Loucy (cell line): ENCODE measurements around the gene TNK1.

Source experiments
- H2AFZ ChIP-seq: fragments of 200-600 bp; sonication (generic); 2 replicates; pipeline ENCODE4 v1.6.0; 2016; ENCODE audit warnings: antibody characterized with exemption, mild to moderate bottlenecking, low read length, moderate library complexity
- H3F3A ChIP-seq: fragments of 200-600 bp; 2 replicates; pipeline ENCODE4 v1.6.0; 2016; ENCODE audit warnings: antibody characterized with exemption, low read depth, mild to moderate bottlenecking
- H3K27me3 ChIP-seq: fragments of 200-600 bp; sonication (generic); 2 replicates; pipeline ENCODE4 v1.6.1; 2014; ENCODE audit warnings: low read length, mild to moderate bottlenecking; ENCODE audit not compliant: insufficient read depth, poor library complexity, severe bottlenecking
- H3K36me3 ChIP-seq: fragments of 200-600 bp; sonication (generic); 2 replicates; pipeline ENCODE4 v1.6.1; 2016; ENCODE audit warnings: low read length; ENCODE audit not compliant: insufficient read depth
- H3K4me1 ChIP-seq: fragments of 200-600 bp; sonication (generic); 2 replicates; pipeline ENCODE4 v1.5.1; 2014; ENCODE audit warnings: low read length, mild to moderate bottlenecking; ENCODE audit not compliant: insufficient read depth, poor library complexity, severe bottlenecking
- H3K4me2 ChIP-seq: fragments of 200-600 bp; sonication (generic); 2 replicates; pipeline ENCODE4 v1.6.0; 2014; ENCODE audit warnings: antibody characterized with exemption, low read length, low read depth, mild to moderate bottlenecking; ENCODE audit not compliant: poor library complexity, severe bottlenecking
- H3K4me3 ChIP-seq: fragments of 200-600 bp; sonication (generic); 2 replicates; pipeline ENCODE4 v1.5.1; 2014; ENCODE audit warnings: low read length, mild to moderate bottlenecking, mixed read lengths; ENCODE audit not compliant: poor library complexity, severe bottlenecking
- H3K79me2 ChIP-seq: fragments of 200-600 bp; sonication (generic); 2 replicates; pipeline ENCODE4 v1.6.1; 2014; ENCODE audit warnings: low read length; ENCODE audit not compliant: insufficient read depth
- H3K9ac ChIP-seq: fragments of 200-600 bp; sonication (generic); 2 replicates; pipeline ENCODE4 v1.6.0; 2014; ENCODE audit warnings: mild to moderate bottlenecking, low read depth, low read length, moderate library complexity; ENCODE audit not compliant: poor library complexity, severe bottlenecking
- H3K9me2 ChIP-seq: fragments of 200-600 bp; sonication (generic); replicated peaks from 2 replicates; pipeline ENCODE4 v1.6.1; 2016; ENCODE audit warnings: low read depth, low read length, mixed read lengths
- H3K9me3 ChIP-seq: fragments of 200-600 bp; sonication (generic); 2 replicates; pipeline ENCODE4 v1.6.1; 2014; ENCODE audit warnings: mild to moderate bottlenecking, antibody characterized with exemption, low read length, low read depth; ENCODE audit not compliant: insufficient read depth
- H4K20me1 ChIP-seq: fragments of 200-600 bp; sonication (generic); 2 replicates; pipeline ENCODE4 v1.6.0; 2014; ENCODE audit warnings: antibody characterized with exemption, low read length, mild to moderate bottlenecking; ENCODE audit not compliant: insufficient read depth, poor library complexity, severe bottlenecking
- EZH2phosphoT487 ChIP-seq: fragments of 200-600 bp; IDR thresholded peaks from 2 replicates; pipeline ENCODE4 v1.6.1; 2018; ENCODE audit warnings: antibody characterized with exemption, mild to moderate bottlenecking, moderate library complexity, borderline replicate concordance
- TF ChIP-seq, protein P1 (sequence below): fragments of 200-600 bp; sonication (generic); conservative IDR thresholded peaks from 2 replicates; pipeline ENCODE4 v1.5.1; 2014; ENCODE audit warnings: mild to moderate bottlenecking, antibody characterized with exemption, low read length

TNK1 gene

DNA sequence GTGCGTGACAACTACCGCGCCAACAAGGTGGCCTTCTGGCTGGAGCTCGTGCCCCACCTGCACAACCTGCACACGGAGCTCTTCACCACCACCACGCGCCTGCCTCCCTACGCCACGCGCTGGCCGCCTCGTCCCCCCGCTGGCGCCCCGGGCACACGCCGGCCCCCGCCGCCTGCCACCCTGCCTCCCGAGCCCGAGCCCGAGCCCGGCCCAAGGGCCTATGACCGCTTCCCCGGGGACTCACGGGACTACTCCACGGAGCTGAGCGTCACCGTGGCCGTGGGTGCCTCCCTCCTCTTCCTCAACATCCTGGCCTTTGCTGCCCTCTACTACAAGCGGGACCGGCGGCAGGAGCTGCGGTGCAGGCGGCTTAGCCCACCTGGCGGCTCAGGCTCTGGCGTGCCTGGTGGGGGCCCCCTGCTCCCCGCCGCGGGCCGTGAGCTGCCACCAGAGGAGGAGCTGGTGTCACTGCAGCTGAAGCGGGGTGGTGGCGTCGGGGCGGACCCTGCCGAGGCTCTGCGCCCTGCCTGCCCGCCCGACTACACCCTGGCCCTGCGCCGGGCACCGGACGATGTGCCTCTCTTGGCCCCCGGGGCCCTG lies 36.3 kb downstream of the TNK1 start:
- H3K9me3 ChIP-seq: no peaks in the 10 kb centered on the region
- no peak overlapping the region for H3K9ac ChIP-seq

DNA sequence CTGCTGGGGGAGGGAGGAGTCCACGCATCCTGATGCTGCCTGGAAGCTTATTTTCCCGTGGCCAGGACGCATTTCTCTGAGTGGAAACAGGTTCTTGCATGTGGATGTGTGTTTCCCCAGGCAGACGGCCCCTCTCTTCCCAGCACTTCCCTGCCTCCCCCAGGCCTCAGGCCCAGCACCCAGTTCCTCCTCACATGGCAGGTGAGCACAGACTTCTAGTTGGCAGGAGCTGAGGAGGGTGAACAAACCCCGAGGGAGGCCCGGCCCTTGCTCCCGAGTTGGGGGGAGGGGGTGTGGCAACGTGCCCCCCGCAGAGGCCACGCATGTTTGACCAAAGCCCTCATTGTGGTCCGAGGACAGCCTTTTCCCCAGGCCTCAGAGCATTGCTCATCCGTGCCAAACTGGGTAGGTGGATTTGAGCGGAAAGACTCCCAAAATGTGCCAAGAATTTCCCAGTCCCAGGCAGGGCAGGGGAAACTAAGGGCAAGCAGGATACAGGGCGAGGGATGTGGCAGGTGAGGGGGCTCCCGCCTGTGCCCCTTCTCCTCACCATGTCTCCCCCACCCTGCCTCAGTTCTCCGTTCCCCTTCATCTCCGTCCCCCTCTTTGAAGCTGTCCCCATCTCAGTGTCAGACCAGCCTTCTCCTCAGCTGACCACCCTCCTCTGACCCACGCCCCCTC lies 37.7 kb downstream of the TNK1 start:
- H3K4me1 ChIP-seq: no peaks in the 10 kb centered on the region
- no peaks in the 10 kb centered on the region for H3K36me3 ChIP-seq
- H3K27me3 ChIP-seq: no peaks in the 10 kb centered on the region
- no peaks in the 10 kb centered on the region for H3K79me2 ChIP-seq
- H3F3A ChIP-seq: no peaks in the 10 kb centered on the region
- no peak overlapping the region for H3K9ac ChIP-seq
- H4K20me1 ChIP-seq: no peaks in the 10 kb centered on the region
- H3K9me2 ChIP-seq: no peaks in the 10 kb centered on the region
- no peak for TF ChIP-seq EZH2phosphoT487
- TF ChIP-seq, protein P1, sequence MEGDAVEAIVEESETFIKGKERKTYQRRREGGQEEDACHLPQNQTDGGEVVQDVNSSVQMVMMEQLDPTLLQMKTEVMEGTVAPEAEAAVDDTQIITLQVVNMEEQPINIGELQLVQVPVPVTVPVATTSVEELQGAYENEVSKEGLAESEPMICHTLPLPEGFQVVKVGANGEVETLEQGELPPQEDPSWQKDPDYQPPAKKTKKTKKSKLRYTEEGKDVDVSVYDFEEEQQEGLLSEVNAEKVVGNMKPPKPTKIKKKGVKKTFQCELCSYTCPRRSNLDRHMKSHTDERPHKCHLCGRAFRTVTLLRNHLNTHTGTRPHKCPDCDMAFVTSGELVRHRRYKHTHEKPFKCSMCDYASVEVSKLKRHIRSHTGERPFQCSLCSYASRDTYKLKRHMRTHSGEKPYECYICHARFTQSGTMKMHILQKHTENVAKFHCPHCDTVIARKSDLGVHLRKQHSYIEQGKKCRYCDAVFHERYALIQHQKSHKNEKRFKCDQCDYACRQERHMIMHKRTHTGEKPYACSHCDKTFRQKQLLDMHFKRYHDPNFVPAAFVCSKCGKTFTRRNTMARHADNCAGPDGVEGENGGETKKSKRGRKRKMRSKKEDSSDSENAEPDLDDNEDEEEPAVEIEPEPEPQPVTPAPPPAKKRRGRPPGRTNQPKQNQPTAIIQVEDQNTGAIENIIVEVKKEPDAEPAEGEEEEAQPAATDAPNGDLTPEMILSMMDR: no peak
- no peak overlapping the region for H2AFZ ChIP-seq
- no peaks in the 10 kb centered on the region for H3K9me3 ChIP-seq
- no peak overlapping the region for H3K4me3 ChIP-seq
- no peak overlapping the region for H3K4me2 ChIP-seq

More for the DNA sequence above, 36.3 kb downstream of the TNK1 start:
- Histone ChIP-seq H3K4me3 (no peak overlapping the region), H3K27me3 (no peaks in the 10 kb centered on the region), H3K36me3 (no peaks in the 10 kb centered on the region), H3K4me1 (no peaks in the 10 kb centered on the region), H3K4me2 (no peak overlapping the region), H3F3A (no peaks in the 10 kb centered on the region), H4K20me1 (no peaks in the 10 kb centered on the region), H3K79me2 (no peaks in the 10 kb centered on the region), H3K9me2 (no peaks in the 10 kb centered on the region), H2AFZ (no peak overlapping the region)
- TF ChIP-seq, protein P1: no peak
- TF ChIP-seq EZH2phosphoT487: no peak

DNA sequence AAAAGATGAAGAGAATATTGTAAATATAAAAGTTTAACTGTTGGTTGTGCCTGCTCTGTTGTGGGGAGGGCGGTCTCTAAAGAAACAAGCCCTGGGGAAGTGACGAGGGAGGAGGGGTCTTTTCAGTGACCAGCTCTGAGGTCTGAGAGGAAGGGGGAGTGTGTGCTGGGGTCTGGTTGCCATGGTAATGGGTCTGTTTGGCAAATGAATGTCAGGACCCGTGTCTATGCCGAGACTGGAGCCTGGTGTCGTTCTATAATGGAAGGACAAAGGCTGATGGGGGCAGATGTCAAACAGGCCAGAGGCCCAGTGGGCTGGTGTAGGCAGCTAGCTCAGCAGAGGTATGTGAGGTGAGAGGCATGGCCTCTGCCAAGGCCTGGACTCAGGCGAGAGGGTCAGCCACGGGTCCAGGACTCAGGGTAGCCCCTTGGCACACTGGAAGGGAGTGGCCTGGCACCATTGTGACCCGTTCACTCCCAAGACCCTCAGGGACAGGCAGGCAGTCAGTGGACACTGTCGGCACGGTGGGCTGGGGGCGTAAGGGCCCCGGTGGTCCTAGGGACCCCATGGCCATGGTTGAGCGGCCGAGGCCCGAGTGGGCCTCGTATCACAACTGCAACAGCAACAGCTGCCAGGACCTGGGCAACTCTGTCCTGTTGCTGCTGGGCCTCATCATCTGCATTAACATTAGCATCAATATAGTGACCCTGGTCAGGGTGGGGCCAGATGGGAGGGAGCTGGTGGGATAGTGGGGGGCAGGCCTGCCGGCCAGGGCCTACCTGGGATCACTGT lies 39.1 kb downstream of the TNK1 start, which contains the start of gene SPEM1:
Gene SPEM1 (plus strand): TSS at position 506 of the 792 bp plus-strand sequence. CDS start 61 bp downstream, at position 567.
- H3K4me3 ChIP-seq: no peak within 1 kb of the TSS
- no peaks in the 10 kb centered on the region for H3K79me2 ChIP-seq
- H3K27me3 ChIP-seq: no peaks in the 10 kb centered on the region
- H3K4me2 ChIP-seq: no peak within 1 kb of the TSS
- no peaks in the 10 kb centered on the region for H4K20me1 ChIP-seq
- H3K9me2 ChIP-seq: no peaks in the 10 kb centered on the region
- H3K36me3 ChIP-seq: no peaks in the 10 kb centered on the region
- H2AFZ ChIP-seq: no peak within 1 kb of the TSS
- H3K4me1 ChIP-seq: no peaks in the 10 kb centered on the region
- TF ChIP-seq EZH2phosphoT487: no peak
- TF ChIP-seq, protein P1: no peak
- no peaks in the 10 kb centered on the region for H3K9me3 ChIP-seq
- no peak within 1 kb of the TSS for H3K9ac ChIP-seq
- H3F3A ChIP-seq: no peaks in the 10 kb centered on the region
